Measurements from ENCODE around the gene NSDHL.

NSDHL gene

GRCh38 chrX:152872522-152872921 is 41.7 kb downstream of the NSDHL start:
- no peak for TF ChIP-seq CTCF (IDR thresholded peaks at IDR 0.05)

- no peak for TF ChIP-seq CTCF (IDR thresholded peaks at IDR 0.05)
Measured at GRCh38 chrX:152873361-152873760, 42.5 kb downstream of the NSDHL start.

- no peak for TF ChIP-seq CTCF (IDR thresholded peaks at IDR 0.05)
Measured at GRCh38 chrX:152876931-152877840, 46.3 kb downstream of the NSDHL start.

GRCh38 chrX:152878976-152879755 is 48.3 kb downstream of the NSDHL start:
- TF ChIP-seq CTCF (IDR thresholded peaks at IDR 0.05) = no peak

- no peak for TF ChIP-seq CTCF (IDR thresholded peaks at IDR 0.05)
Measured at GRCh38 chrX:152881289-152881688, 50.4 kb downstream of the NSDHL start.

- TF ChIP-seq CTCF (IDR thresholded peaks at IDR 0.05) = no peak
Measured at GRCh38 chrX:152884171-152884570, 53.3 kb downstream of the NSDHL start.

- TF ChIP-seq CTCF (IDR thresholded peaks at IDR 0.05) = no peak
Measured at GRCh38 chrX:152886716-152887115, 55.9 kb downstream of the NSDHL start.
